Epithelial cell of esophagus (primary cell): Measurements from ENCODE around the gene SPIB.

Experiments
- DNase-seq: peaks from one replicate; pipeline ENCODE4 v3.0.0; 2010; ENCODE audit warnings: low read depth
- H3K4me3 ChIP-seq: 2 replicates; pipeline ENCODE4 v1.5.1; 2011; ENCODE audit warnings: mild to moderate bottlenecking, low read length, control low read depth
- CTCF ChIP-seq: IDR thresholded peaks from 2 replicates; pipeline ENCODE4 v1.5.1; 2011; ENCODE audit warnings: low read depth, mild to moderate bottlenecking, low read length, control low read depth, inconsistent platforms; ENCODE audit not compliant: insufficient read depth; ENCODE audit errors: missing control alignments

The SPIB gene

GRCh38 chr19:50427997-50428425 lies 9.3 kb downstream of the SPIB start:
- TF ChIP-seq CTCF: no peak
- peak; percentile 69 for DNase-seq
- peak overlapping the region; percentile 42 for H3K4me3 ChIP-seq

- no peak overlapping the region for H3K4me3 ChIP-seq
- TF ChIP-seq CTCF: no peak
- no peak for DNase-seq
These were observed 10.2 kb downstream of the SPIB start for GRCh38 chr19:50428772-50429463.

- peak overlapping the region; percentile 63 for H3K4me3 ChIP-seq
- no peak for TF ChIP-seq CTCF
- no peak for DNase-seq
These were observed 12.2 kb downstream of the SPIB start for GRCh38 chr19:50430888-50431342.

- no peak for TF ChIP-seq CTCF
- H3K4me3 ChIP-seq: peak overlapping the region; percentile 63
- peak; percentile 68 for DNase-seq
These were observed 12.8 kb downstream of the SPIB start for GRCh38 chr19:50431343-50432220.

GRCh38 chr19:50432221-50433028 lies 13.7 kb downstream of the SPIB start, which contains the start of gene MYBPC2:
TSS of gene MYBPC2 (plus strand) at chr19:50432892. CDS start at chr19:50432954, 62 bp downstream.
- TF ChIP-seq CTCF: no peak
- DNase-seq: no peak
- peak within 1 kb of the TSS; percentile 63 for H3K4me3 ChIP-seq
